Measurements from ENCODE around the gene S1PR3.

S1PR3 gene

DNA sequence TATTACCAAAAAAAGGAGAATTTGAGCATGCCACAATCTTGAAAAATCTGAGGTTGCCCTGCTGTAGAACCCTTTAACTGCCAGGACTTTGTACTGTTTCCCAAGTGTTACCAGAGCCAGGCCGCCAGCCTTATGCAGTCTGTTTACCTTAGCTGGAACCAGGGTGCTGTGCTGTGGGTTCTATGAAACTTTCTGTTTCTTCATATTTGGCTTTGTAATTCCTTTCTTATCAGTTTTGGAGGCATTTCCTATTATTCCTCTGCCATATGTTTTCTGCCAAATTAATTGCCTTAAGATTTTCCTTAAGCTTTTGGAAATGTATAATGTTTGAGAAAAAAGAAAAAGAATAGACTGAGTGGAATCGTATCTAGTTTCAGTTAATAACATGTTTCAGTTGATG lies 2.1 kb downstream of the S1PR3 start:
- DNase-seq (ENCODE audit: low read depth): no peak

DNA sequence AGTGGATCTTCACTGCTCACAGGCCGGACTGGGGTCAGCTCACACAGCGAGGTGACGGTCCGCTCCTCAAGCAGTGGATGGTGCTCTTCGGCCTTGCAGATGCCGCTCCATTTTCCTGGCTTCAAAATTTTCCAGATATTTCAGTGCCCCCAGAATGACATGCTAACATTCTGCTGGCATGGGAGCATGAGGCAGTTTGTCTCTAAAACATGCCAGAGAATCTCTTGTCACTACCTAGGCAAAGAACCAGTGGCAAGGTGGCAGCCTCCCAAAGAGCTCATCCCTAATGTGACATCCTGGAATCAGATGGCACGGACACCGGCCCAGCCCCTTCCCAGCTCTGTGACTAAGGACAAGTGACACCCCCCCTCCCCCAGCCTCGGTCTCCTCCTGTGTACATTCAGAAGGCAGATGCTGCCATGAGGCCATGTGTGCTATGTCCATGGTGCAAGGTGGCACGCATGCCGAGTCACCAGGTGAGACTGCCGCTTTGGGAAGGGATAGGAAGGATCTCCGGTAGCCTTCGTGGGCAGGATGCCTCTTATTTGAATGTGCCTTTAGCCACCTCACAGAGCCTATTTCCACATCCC lies 2.7 kb downstream of the S1PR3 start:
- DNase-seq (ENCODE audit: low read depth): no peak

GRCh38 chr9:88994469-88995199 lies 3.4 kb downstream of the S1PR3 start:
- peak; percentile 44 for DNase-seq (ENCODE audit: low read depth)

GRCh38 chr9:88995200-88995577 lies 3.9 kb downstream of the S1PR3 start:
- no peak for DNase-seq (ENCODE audit: low read depth)

DNA sequence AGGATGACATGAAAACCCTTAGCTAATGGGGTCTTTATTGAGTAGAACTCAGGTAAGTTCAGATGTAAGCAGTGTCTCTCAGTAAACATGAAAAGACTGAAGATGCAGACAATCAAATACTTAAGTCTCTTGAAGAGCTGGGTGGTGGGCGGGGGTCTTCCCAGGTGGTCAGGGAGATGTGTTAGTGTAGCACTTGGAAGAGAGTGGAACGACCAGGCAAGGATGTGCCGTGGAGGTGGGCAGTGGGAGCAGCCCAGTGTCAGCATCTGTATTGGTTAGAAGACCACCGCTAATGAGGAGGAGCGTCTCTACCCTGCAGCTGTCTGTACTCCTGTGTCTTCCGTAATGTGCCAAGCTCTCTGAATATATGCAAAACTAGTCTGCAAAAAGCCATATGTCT lies 4.4 kb downstream of the S1PR3 start:
- DNase-seq (ENCODE audit: low read depth): no peak

DNA sequence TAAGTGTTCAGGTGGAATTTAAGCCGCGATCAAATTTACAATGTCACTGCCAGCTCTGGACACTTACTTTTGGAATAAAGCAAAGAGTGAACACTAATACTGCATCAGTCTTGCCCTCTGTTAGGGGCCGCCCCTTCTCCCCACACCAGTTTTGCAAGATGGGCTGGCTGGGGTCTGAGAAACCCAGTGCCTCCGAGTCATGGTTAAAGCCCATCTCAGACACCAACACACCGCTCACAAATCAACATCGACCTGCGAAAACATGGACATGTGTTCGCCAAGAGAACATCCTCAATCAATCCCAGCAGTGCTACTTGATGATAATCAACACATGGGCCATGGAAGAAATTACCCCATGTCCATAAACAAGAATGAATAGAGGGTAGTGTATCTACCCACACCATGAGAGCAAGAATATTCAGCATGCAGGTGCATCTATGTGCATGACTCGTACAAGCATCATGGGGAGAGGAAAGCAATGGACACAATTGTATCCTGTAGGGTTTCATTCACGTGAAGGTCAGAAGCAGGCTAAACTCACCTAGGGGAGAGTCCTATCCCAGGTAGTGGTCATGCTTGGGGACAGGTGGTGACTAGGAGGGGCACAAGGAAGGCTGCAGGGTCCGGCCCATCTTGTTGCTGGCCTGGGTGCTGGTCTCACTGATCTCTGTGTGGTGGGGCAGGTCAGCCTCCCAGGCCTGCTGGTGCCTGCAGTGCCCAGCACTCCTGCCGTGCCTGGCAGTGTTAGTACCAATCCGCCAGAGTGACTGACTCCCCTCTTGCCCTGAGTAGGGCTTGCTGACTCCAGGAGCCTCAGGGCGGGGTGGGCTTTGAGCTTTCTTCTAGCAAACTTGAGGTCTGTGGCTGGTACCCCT lies 5.0 kb downstream of the S1PR3 start:
- DNase-seq (ENCODE audit: low read depth): no peak

- no peak for DNase-seq (ENCODE audit: low read depth)
These were observed 5.6 kb downstream of the S1PR3 start for GRCh38 chr9:88996921-88997235.

- DNase-seq (ENCODE audit: low read depth): no peak
These were observed 6.4 kb downstream of the S1PR3 start for GRCh38 chr9:88997646-88998045.

DNA sequence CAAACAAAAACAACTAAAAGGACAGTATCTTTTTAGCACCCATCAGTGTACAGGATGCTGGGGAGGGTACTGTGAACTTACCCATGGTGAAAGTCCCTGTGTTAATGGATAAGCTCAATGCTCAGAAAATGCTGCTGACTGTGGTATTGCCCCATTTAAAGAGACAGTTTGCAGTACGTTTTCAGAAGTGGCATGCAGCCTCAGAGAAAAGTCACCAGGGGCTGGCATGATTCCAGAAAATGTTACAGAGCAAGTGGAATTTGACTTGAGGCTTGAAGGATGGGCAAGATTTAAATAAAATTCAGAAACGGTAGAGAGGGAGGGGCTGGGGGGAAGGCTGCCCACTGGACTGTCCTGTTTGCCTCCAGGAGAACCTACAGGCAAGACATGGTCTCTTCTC lies 7.2 kb downstream of the S1PR3 start:
- no peak for DNase-seq (ENCODE audit: low read depth)

- DNase-seq (ENCODE audit: low read depth): peak; percentile 50
These were observed 7.6 kb downstream of the S1PR3 start for GRCh38 chr9:88998911-88999310.

DNA sequence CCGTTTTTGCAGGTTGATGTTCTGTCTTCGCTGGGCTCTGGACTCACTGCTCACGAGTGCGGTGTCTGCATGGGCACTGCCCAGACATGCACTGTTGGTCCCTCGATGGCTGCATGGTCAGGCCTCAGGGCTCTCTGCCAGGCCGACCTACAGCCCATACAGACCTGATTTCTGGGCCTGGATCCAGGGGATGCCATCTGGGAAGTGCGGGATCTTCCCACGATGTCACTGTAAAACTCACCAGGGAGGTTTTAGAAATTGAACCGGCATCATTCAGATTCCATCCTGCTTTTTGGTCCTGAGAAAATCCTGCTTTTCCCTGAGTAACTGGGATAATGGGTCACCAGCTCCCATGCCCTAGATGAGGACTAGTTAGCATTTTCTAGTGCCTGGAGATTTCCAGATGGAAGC lies 9.1 kb downstream of the S1PR3 start:
- no peak for DNase-seq (ENCODE audit: low read depth)

DNA sequence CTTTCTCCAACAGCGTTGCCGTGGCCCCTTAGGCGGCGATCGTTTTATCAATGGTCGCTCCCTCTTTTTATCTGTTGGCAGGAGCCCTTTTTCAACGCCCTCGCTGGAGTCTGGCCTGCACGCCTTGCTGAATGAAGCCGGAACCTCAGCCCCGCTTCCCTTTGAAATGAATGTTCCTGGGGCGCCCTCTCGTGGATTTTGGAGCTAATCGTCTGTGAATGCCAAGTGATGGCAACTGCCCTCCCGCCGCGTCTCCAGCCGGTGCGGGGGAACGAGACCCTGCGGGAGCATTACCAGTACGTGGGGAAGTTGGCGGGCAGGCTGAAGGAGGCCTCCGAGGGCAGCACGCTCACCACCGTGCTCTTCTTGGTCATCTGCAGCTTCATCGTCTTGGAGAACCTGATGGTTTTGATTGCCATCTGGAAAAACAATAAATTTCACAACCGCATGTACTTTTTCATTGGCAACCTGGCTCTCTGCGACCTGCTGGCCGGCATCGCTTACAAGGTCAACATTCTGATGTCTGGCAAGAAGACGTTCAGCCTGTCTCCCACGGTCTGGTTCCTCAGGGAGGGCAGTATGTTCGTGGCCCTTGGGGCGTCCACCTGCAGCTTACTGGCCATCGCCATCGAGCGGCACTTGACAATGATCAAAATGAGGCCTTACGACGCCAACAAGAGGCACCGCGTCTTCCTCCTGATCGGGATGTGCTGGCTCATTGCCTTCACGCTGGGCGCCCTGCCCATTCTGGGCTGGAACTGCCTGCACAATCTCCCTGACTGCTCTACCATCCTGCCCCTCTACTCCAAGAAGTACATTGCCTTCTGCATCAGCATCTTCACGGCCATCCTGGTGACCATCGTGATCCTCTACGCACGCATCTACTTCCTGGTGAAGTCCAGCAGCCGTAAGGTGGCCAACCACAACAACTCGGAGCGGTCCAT lies 10.0 kb downstream of the S1PR3 start:
- peak; percentile 69 for DNase-seq (ENCODE audit: low read depth)

DNA sequence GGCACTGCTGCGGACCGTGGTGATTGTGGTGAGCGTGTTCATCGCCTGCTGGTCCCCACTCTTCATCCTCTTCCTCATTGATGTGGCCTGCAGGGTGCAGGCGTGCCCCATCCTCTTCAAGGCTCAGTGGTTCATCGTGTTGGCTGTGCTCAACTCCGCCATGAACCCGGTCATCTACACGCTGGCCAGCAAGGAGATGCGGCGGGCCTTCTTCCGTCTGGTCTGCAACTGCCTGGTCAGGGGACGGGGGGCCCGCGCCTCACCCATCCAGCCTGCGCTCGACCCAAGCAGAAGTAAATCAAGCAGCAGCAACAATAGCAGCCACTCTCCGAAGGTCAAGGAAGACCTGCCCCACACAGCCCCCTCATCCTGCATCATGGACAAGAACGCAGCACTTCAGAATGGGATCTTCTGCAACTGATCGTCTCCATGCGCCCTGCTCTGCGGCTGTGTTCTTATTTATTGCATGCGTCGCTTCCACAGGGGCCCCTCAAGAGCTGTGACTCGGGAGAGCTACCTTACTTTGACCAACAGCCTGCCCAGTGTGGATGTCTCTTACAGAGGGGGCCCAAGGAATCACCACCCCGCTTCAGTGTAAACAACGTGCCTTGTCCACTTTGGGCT lies 10.8 kb downstream of the S1PR3 start:
- no peak for DNase-seq (ENCODE audit: low read depth)

GRCh38 chr9:89002987-89003386 lies 11.7 kb downstream of the S1PR3 start:
- no peak for DNase-seq (ENCODE audit: low read depth)

DNA sequence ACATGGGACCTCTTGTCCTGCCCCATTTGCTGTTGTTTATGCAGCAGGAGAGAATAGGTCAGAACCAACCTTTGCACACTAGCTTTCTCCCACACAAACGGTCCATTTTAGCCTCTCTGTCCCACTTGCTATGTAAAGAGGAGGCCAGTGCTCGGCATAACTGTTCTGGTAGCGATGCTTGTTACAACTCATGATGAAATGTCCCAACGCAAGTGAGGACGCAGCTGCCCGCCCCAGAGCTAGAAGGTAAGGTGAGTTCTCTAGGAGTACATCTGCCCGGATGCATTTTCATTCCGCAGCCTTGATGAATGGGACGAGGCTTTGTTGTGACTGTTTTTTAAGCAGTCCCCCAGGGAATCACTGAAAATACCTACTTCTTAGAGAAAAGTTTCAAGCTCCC lies 14.1 kb downstream of the S1PR3 start:
- no peak for DNase-seq (ENCODE audit: low read depth)

DNA sequence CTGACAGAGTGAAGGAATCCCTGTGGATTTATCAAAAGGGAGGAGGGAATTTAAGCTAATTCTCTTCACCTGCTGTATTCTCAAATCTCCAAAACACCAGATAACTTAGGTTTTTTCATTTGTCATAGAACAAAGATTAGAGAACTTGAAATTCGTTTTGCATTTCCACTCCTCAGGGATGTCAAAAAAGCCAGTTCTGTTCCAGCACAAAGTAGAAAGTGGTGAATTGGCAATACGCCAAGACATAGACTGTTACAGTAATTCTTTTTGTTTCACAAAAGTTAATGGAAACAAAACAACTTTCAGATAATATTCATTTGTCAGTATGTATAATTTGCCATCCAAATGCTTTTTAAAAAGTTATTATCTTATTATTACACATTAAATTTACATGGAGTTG lies 15.0 kb downstream of the S1PR3 start:
- no peak for DNase-seq (ENCODE audit: low read depth)

- DNase-seq (ENCODE audit: low read depth): no peak
These were observed 16.0 kb downstream of the S1PR3 start for GRCh38 chr9:89006996-89007967.

- no peak for DNase-seq (ENCODE audit: low read depth)
These were observed 16.9 kb downstream of the S1PR3 start for GRCh38 chr9:89008055-89008743.

DNA sequence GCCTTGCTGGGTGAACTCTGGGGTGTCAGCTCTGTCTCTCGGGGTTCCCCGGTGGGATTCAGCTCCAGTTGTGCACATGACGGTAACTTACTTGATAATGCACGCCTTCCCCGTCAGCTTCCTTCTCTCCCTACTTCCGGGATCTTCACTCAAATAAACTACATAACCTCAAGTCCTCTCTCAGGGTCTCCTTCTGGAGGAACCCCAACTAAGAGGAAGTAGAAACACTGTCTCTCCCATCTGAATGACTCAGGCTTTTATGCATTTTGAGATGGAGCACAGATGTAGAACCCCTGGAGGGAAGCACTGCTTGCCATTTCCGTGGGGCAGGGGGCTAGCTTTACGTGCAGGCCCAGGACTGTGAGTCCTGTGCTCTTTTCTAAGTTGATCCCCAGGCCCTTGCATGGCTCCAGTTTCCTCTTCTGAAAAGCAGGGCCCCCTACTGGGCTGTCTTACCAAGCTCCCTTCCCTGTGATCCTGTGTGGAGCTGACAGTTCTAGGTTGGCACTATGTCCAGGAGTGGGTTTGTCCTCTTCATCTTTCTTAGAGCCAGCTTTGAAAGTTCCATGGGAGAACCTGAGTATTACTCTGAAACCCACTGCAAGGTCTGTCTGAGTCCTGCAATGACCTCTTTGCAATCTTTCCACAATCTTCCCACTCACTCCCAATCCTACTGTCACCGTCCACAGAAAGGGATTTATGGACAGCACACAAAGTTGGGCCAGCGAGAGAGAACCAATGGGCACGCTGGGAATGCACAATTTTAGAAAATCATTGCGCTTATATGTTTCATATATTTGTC lies 17.7 kb downstream of the S1PR3 start:
- no peak for DNase-seq (ENCODE audit: low read depth)

Data from stromal cell of bone marrow (primary cell).